Heart right ventricle (tissue), 16 donors: ENCODE results near the gene SEC61A1. TPM values are rescaled to one million over a fixed set of nuclear protein-coding genes. Genes with fewer than 3 reads are reported as not detected.
A peak's percentile ranks its signal among the peaks of the same experiment; 100 is the strongest.

Experiments
- ATAC-seq, 8 donors: fragments of 200-7000 bp; cut with Tn5 transposase; one replicate each; pipeline ENCODE4 v1.9.1; 2020; ENCODE audit warnings: mild to moderate bottlenecking in 8 of 8, moderate library complexity in 8 of 8, moderate number of reproducible peaks in 1 of 8
- DNase-seq, 2 donors: peaks; one replicate each; pipeline ENCODE4 v3.0.0-alpha.2; 2020
- H3K27ac ChIP-seq, 10 donors: fragments of 200-600 bp; sonication (generic) in 2 of 10; one replicate each; pipeline versions ENCODE4 v1.5.0 to v1.8.0; 2020 to 2022; ENCODE audit warnings: mild to moderate bottlenecking in 3 of 10
- H3K27me3 ChIP-seq, 7 donors: fragments of 200-600 bp; one replicate each; pipeline ENCODE4 v1.8.0; 2021 to 2022; ENCODE audit warnings: mild to moderate bottlenecking in 2 of 7
- H3K36me3 ChIP-seq, 9 donors: fragments of 200-600 bp; sonication (generic) in 1 of 9; one replicate each; pipeline versions ENCODE4 v1.5.0 to v1.8.0; 2020 to 2022; ENCODE audit warnings: mild to moderate bottlenecking in 2 of 9
- H3K4me1 ChIP-seq, 9 donors: fragments of 200-600 bp; sonication (generic) in 1 of 9; one replicate each; pipeline versions ENCODE4 v1.5.0 to v1.8.0; 2020 to 2022; ENCODE audit warnings: mild to moderate bottlenecking in 4 of 9
- H3K4me3 ChIP-seq, 10 donors: fragments of 200-600 bp; sonication (generic) in 2 of 10; one replicate each; pipeline versions ENCODE4 v1.5.0 to v1.8.0; 2020 to 2022; ENCODE audit warnings: mild to moderate bottlenecking in 7 of 10, moderate library complexity in 2 of 10
- H3K9me3 ChIP-seq, 11 donors: fragments of 200-600 bp in 10 of 11; sonication (generic) in 2 of 11; one replicate each; pipeline versions ENCODE4 v1.5.0 to v1.8.0; 2013 to 2022; ENCODE audit warnings: mild to moderate bottlenecking in 2 of 11, control low read depth in 1 of 11, moderate library complexity in 1 of 11
- CTCF ChIP-seq, 9 donors: fragments of 200-600 bp; sonication (generic) in 2 of 9; IDR thresholded peaks; one replicate each; pipeline versions ENCODE4 v1.5.0 to v1.8.0; 2021 to 2022; ENCODE audit warnings: antibody characterized with exemption in 9 of 9, mild to moderate bottlenecking in 5 of 9, moderate library complexity in 1 of 9
- WGBS, 2 donors: extraction: QIAGEN DNeasy Blood & Tissue Kit; methylation state at CpG; one replicate each; pipeline ENCODE4 v1.1.7; 2013; ENCODE audit warnings: inconsistent platforms in 1 of 2; 5-methylcytosine and 5-hydroxymethylcytosine counted together
- intact Hi-C, 10 donors: fragments of 100-400 bp; cut with DNase I; formaldehyde crosslinking; loops; one replicate each; pipeline versions ENCODE4 v1.11.1 to v1.14.2; 2022
- polyA plus RNA-seq, 2 donors: library from polyadenylated mRNA; stranded (reverse); fragments of 200-250 nt; gene quantifications; one replicate each; pipeline ENCODE4 v1.2.3, GENCODE V29; 2013
- total RNA-seq, 10 donors: library from RNA; stranded (reverse); fragmentation: NEBNext Ultra II Directional in 3 of 10; extraction: Animal tissue kit (Norgen Biotek cat#: 25700) in 3 of 10; gene quantifications; one replicate each; pipeline versions ENCODE4 v1.2.1 to v1.2.4, GENCODE V29; 2021 to 2023
- donor health status: Arrhythmogenic right ventricular cardiomyopathy.
- donor health status: ischemic (EF 13 %, LVEDD 7.1; RV severe dilation, severe dysfunction).
- donor health status: healthy with polysubstance abuse.
- donor health status: DM: no; HTN: yes; CAD: no.
- donor health status: DM: no; HTN: no; CAD: no.
- donor health status: ischemic (EF 25% LVEDD 6.9; RV normal size, moderate dysfunction).
- donor health status: ischemic (EF 25% LVEDD 5.7; RV mildly dilated, moderate dysfunction).
- donor health status: healthy.
- donor health status: DM: yes; HTN: yes; CAD: no.
- donor health status: Ischemic cardiomyopathy.
- donor health status: ischemic (EF 35%, LVEDD 5.7; RV mildly dilated, moderate dysfunction).
- donor health status: nonischemic (EF 11% LVEDD 7.7; RV severe dilation, severe dysfunction).
- donor health status: DM: yes; HTN: yes; CAD: no.
- donor health status: PGD.
- donor health status: ischemic (EF 29% LVEDD 5.4; RV normal size, mild dysfunction).
- donor health status: nonischemic (EF 23%, LVEDD 6.1; RV moderate dilation, normal function).

Gene SEC61A1
- total and polyA plus RNA-seq, 12 donors, result 41.0 to 131 (median 62.1) TPM

- no peak for TF ChIP-seq CTCF (IDR thresholded peaks at IDR 0.05)
- peak overlapping the region in 8 of 10 donors; percentile 10 to 99 (median 96) for H3K4me3 ChIP-seq
- no peak for DNase-seq
- H3K4me1 ChIP-seq, result peaks cover 18 to 50% (median 40%) of the 10 kb centered on the region in 9 donors
- intact Hi-C loops, result loop anchor here in 2 of 10 donors (10.0 kb wide), 1 partner anchor 400 kb away; no protein-coding TSS in a partner anchor
- WGBS, 2 donors, result 54% methylated on average over 3 of the region's 3 CpGs
- no peaks in the 10 kb centered on the region for H3K27me3 ChIP-seq
- H3K9me3 ChIP-seq, result no peaks in the 10 kb centered on the region
- peaks cover 0 to 60% (median 32%) of the 10 kb centered on the region in 9 donors for H3K36me3 ChIP-seq
- peak overlapping the region in 6 of 10 donors; percentile 20 to 99 (median 95) for H3K27ac ChIP-seq
- no peak for ATAC-seq
Measured at GRCh38 chr3:128054367-128054766, 2.1 kb downstream of the SEC61A1 start.

- ATAC-seq (no peak), DNase-seq (no peak)
- WGBS, 2 donors, result 58 to 82% methylated on average over 4 of the region's 4 CpGs
- no peaks in the 10 kb centered on the region for H3K27me3 ChIP-seq
- TF ChIP-seq CTCF (IDR thresholded peaks at IDR 0.05), result no peak
- H3K4me3 ChIP-seq, result no peak overlapping the region
- no peak overlapping the region for H3K27ac ChIP-seq
- H3K4me1 ChIP-seq, result peaks cover 16 to 43% (median 35%) of the 10 kb centered on the region in 9 donors
- peaks cover 0 to 79% (median 51%) of the 10 kb centered on the region in 9 donors for H3K36me3 ChIP-seq
- H3K9me3 ChIP-seq, result no peaks in the 10 kb centered on the region
- intact Hi-C loops, result loop anchor here in 2 of 10 donors (10.0 kb wide), 1 partner anchor 401 kb away; no protein-coding TSS in a partner anchor
Measured at GRCh38 chr3:128056258-128056657, 4.0 kb downstream of the SEC61A1 start.

- Histone ChIP-seq H3K9me3 (no peaks in the 10 kb centered on the region), H3K36me3 (peaks cover 0 to 100% (median 74%) of the 10 kb centered on the region in 9 donors), H3K27ac (no peak overlapping the region), H3K4me1 (peaks cover 0 to 12% (median 4%) of the 10 kb centered on the region in 9 donors), H3K4me3 (no peak overlapping the region), H3K27me3 (no peaks in the 10 kb centered on the region)
- DNase-seq, result no peak
- 74 to 80% methylated on average over 11 of the region's 11 CpGs for WGBS, 2 donors
- intact Hi-C loops, result loop anchor here in 1 of 10 donors (5.0 kb wide), 1 partner anchor 1978 kb away; the partner anchor contains the start of gene SLC41A3
- ATAC-seq, result no peak
- TF ChIP-seq CTCF (IDR thresholded peaks at IDR 0.05), result no peak
Measured at GRCh38 chr3:128060473-128061381, 8.5 kb downstream of the SEC61A1 start.

- ATAC-seq, result peak in 1 of 8 donors; percentile 17
- Histone ChIP-seq H3K4me1 (peaks cover 0 to 11% (median 0%) of the 10 kb centered on the region in 9 donors), H3K27me3 (no peaks in the 10 kb centered on the region), H3K9me3 (no peaks in the 10 kb centered on the region), H3K4me3 (no peak overlapping the region), H3K27ac (no peak overlapping the region), H3K36me3 (peaks cover 0 to 100% (median 74%) of the 10 kb centered on the region in 9 donors)
- WGBS, 2 donors, result 69 to 72% methylated on average over 8 of the region's 8 CpGs
- TF ChIP-seq CTCF (IDR thresholded peaks at IDR 0.05), result no peak
- DNase-seq, result no peak
- intact Hi-C loops, result loop anchor here in 1 of 10 donors (5.0 kb wide), 1 partner anchor 1980 kb away; the partner anchor contains the start of gene SLC41A3
Measured at GRCh38 chr3:128062033-128062745, 10.0 kb downstream of the SEC61A1 start.
